HG03575 (cell line): ENCODE measurements around the gene ZSWIM8.
"Not testable (repeated sequence)": the region's sequence is repeated elsewhere in the genome, so short reads cannot be mapped to it uniquely, and the experiment has no call there.

Experiments
- ATAC-seq: cut with Tn5 transposase; IDR thresholded peaks from one replicate; pipeline ENCODE4 v1.9.1; 2021; ENCODE audit not compliant: unreplicated experiment, insufficient number of reproducible peaks, low FRiP score; ENCODE audit errors: extremely low read depth

ZSWIM8 gene

GRCh38 chr10:73790886-73791625, 5.7 kb downstream of the ZSWIM8 start:
- ATAC-seq: no peak

- no peak for ATAC-seq
Observed at GRCh38 chr10:73791871-73792400, 6.5 kb downstream of the ZSWIM8 start.

GRCh38 chr10:73793456-73793855, 8.1 kb downstream of the ZSWIM8 start:
- ATAC-seq: no peak

- not testable (repeated sequence) for ATAC-seq
Observed at GRCh38 chr10:73795491-73795890, 10.1 kb downstream of the ZSWIM8 start.

- not testable (repeated sequence) for ATAC-seq
Observed at GRCh38 chr10:73796035-73796434, 10.6 kb downstream of the ZSWIM8 start.

- ATAC-seq: no peak
Observed at GRCh38 chr10:73796766-73797165, 11.4 kb downstream of the ZSWIM8 start.

GRCh38 chr10:73797324-73798025, 12.1 kb downstream of the ZSWIM8 start:
- ATAC-seq: no peak

- ATAC-seq: no peak
Observed at GRCh38 chr10:73798087-73798486, 12.7 kb downstream of the ZSWIM8 start.

GRCh38 chr10:73798927-73799560, 13.6 kb downstream of the ZSWIM8 start:
- ATAC-seq: no peak

- ATAC-seq: no peak
Observed at GRCh38 chr10:73799899-73800559, 14.6 kb downstream of the ZSWIM8 start.

- no peak for ATAC-seq
Observed at GRCh38 chr10:73800560-73801252, 15.3 kb downstream of the ZSWIM8 start.

- ATAC-seq: no peak
Observed at GRCh38 chr10:73801253-73801590, 15.8 kb downstream of the ZSWIM8 start.

- ATAC-seq: no peak
Observed at GRCh38 chr10:73802276-73802991, 17.0 kb downstream of the ZSWIM8 start.

- no peak for ATAC-seq
Observed at GRCh38 chr10:73803680-73804286, 18.4 kb downstream of the ZSWIM8 start.

- no peak for ATAC-seq
Observed at GRCh38 chr10:73806176-73806950, 21.0 kb downstream of the ZSWIM8 start.

GRCh38 chr10:73807471-73807870, 22.1 kb downstream of the ZSWIM8 start:
- no peak for ATAC-seq
